BJ (cell line): ENCODE measurements around the gene ARPC4. TPM values are rescaled to one million over a fixed set of nuclear protein-coding genes. Genes with fewer than 3 reads are reported as not detected.

Experiments
- CTCF ChIA-PET: fragments of 350-600 bp; formaldehyde crosslinking; extraction: SDS; loops from one replicate; lab custom pipeline; 2021; ENCODE audit warnings: antibody characterized with exemption, inconsistent platforms; lab: Yijun Ruan, JAX
- POLR2A ChIA-PET: fragments of 300-600 bp; sonication (Branson Sonifier 250); formaldehyde crosslinking; extraction: SDS; loops from one replicate; lab custom pipeline; 2021; ENCODE audit warnings: antibody characterized with exemption; lab: Charles Lee
- DNase-seq: peaks from one replicate; pipeline ENCODE4 v3.0.0-alpha.2; 2011; ENCODE audit warnings: low read depth
- H3K27me3 ChIP-seq: 2 replicates; pipeline ENCODE4 v1.6.0; 2011; ENCODE audit warnings: low read length; ENCODE audit not compliant: control insufficient read depth, insufficient read depth
- H3K36me3 ChIP-seq: 2 replicates; pipeline ENCODE4 v1.5.1; 2011; ENCODE audit warnings: low read length; ENCODE audit not compliant: control insufficient read depth, insufficient read depth
- H3K4me3 ChIP-seq: 2 replicates; pipeline ENCODE4 v1.5.1; 2011; ENCODE audit warnings: low read depth, mild to moderate bottlenecking, control low read depth, low read length
- polyA plus RNA-seq: library from polyadenylated mRNA; depleted of rRNA; stranded (reverse); fragments of >200 nt; gene quantifications from 2 replicates; pipeline ENCODE4 v1.2.3, GENCODE V29; 2011
- TF ChIP-seq, protein P1 (sequence below): IDR thresholded peaks from 2 replicates; pipeline ENCODE4 v1.5.1; 2011; ENCODE audit warnings: low read depth, mild to moderate bottlenecking, control low read depth, inconsistent platforms, low read length, moderate library complexity; ENCODE audit not compliant: insufficient read depth

ARPC4 gene
- polyA plus RNA-seq, 1 experiment: 238 TPM

- CTCF ChIA-PET: interaction anchor here (1.2 kb wide), 1 partner anchor 13 kb away, joined by 5 read pairs; the partner anchor contains the start of gene OGG1
Observed at GRCh38 chr3:9762871-9763270, 30.0 kb upstream of the ARPC4 start.

GRCh38 chr3:9765865-9766264 lies 27.0 kb upstream of the ARPC4 start:
- ChIA-PET POLR2A (no interaction called here), CTCF (no interaction called here)
- peaks cover 8% of the 10 kb centered on the region for H3K36me3 ChIP-seq
- H3K27me3 ChIP-seq: no peaks in the 10 kb centered on the region
- DNase-seq: no peak
- H3K4me3 ChIP-seq: no peak overlapping the region
- TF ChIP-seq, protein P1, sequence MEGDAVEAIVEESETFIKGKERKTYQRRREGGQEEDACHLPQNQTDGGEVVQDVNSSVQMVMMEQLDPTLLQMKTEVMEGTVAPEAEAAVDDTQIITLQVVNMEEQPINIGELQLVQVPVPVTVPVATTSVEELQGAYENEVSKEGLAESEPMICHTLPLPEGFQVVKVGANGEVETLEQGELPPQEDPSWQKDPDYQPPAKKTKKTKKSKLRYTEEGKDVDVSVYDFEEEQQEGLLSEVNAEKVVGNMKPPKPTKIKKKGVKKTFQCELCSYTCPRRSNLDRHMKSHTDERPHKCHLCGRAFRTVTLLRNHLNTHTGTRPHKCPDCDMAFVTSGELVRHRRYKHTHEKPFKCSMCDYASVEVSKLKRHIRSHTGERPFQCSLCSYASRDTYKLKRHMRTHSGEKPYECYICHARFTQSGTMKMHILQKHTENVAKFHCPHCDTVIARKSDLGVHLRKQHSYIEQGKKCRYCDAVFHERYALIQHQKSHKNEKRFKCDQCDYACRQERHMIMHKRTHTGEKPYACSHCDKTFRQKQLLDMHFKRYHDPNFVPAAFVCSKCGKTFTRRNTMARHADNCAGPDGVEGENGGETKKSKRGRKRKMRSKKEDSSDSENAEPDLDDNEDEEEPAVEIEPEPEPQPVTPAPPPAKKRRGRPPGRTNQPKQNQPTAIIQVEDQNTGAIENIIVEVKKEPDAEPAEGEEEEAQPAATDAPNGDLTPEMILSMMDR: no peak

More at GRCh38 chr3:9762871-9763270, 30.0 kb upstream of the ARPC4 start:
- H3K4me3 ChIP-seq: no peak overlapping the region
- POLR2A ChIA-PET: no interaction called here
- peaks cover 17% of the 10 kb centered on the region for H3K36me3 ChIP-seq
- no peaks in the 10 kb centered on the region for H3K27me3 ChIP-seq
- TF ChIP-seq, protein P1: no peak
- DNase-seq: no peak

DNA sequence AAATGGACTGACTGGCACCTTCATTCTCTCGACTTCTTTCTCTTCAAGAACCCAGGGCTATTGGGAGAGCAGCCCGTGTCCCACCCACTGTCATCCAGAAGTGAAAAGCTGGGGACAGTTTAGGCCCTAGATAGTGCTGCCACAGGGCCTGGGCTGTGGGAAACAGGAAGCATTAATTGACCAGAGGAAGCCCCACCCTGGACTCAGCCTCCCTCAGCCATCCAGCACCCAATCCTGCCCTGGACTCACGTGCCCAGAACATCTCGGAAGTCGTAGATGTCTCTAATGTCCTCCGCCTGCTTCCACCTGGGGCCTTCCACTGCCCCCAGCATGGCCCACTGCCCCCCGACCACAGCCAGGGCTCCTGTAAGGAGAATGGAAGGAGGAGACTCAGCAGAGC lies 25.5 kb upstream of the ARPC4 start:
- Histone ChIP-seq H3K27me3 (no peaks in the 10 kb centered on the region), H3K4me3 (no peak overlapping the region), H3K36me3 (peaks cover 6% of the 10 kb centered on the region)
- TF ChIP-seq, protein P1: no peak
- no peak for DNase-seq
- POLR2A ChIA-PET: no interaction called here
- CTCF ChIA-PET: no interaction called here

DNA sequence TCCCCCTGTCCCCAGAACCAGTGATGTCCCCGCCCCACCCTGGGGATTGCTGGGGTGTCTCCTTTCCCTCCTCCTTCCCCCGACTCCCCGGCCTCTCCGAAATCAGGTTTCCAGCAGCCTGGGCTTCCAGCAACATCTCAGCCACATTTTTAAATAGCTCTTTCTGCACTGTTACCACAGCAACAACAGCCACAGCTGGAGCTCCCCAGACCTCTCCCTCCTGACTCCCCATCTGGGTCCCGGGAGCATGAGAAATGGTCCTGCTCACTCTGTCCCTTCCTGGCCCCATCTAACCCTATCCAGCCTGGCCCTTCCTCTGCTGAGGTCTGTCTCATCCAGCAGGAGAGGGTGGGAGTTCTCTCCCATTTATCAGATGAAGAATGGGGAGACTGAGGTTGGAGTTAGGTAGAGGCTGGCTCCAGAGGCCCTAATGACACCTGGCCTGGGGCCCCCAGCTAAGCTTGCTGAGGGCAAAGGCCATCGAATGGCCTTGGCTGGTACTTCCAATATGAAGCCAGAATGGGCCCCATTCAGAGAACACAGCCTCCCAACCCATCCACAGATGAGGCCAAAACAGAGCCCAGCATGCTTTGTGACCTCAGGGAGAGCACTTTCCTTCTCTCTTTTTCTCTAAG lies 24.6 kb upstream of the ARPC4 start:
- CTCF ChIA-PET: interaction anchor here (0.5 kb wide), 1 partner anchor 273 kb away, joined by 4 read pairs; no protein-coding TSS in a partner anchor
- TF ChIP-seq, protein P1: no peak
- no peak for DNase-seq
- POLR2A ChIA-PET: no interaction called here
- H3K36me3 ChIP-seq: peaks cover 2% of the 10 kb centered on the region
- H3K27me3 ChIP-seq: no peaks in the 10 kb centered on the region
- H3K4me3 ChIP-seq: no peak overlapping the region

DNA sequence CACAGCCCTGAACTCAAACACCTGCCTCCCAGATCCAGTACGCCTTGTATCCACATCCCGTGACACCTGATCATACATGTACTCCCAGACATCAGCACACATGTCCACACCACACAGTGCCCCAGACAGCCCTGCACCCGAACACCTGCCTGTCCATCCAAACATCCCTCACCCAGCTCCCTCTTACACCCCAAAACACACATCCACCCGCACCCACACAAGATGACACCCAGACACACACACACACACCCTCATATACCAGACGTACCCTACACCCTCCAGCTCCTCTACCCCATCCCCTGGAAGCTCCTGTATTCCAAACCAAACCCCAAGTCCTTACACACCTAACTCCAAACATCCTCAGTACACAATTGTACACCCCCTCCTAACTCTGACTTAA lies 23.9 kb upstream of the ARPC4 start:
- ChIA-PET CTCF (no interaction called here), POLR2A (no interaction called here)
- peaks cover 2% of the 10 kb centered on the region for H3K36me3 ChIP-seq

More for the DNA sequence above, 23.9 kb upstream of the ARPC4 start:
- H3K27me3 ChIP-seq: no peaks in the 10 kb centered on the region
- TF ChIP-seq, protein P1: no peak
- DNase-seq: no peak
- H3K4me3 ChIP-seq: peak overlapping the region; percentile 69
